ENCODE measurements around the gene ENPP7. TPM values are rescaled to one million over a fixed set of nuclear protein-coding genes. Genes with fewer than 3 reads are reported as not detected.
"Not testable (repeated sequence)": the region's sequence is repeated elsewhere in the genome, so short reads cannot be mapped to it uniquely, and the experiment has no call there.

Gene ENPP7
- total RNA-seq, 4 donors from 2014 or later: not detected

- no peak overlapping the region for H3K27ac ChIP-seq (replicated peaks in 1 of 4)
- H3K36me3 ChIP-seq: no peaks in the 10 kb centered on the region
- intact Hi-C loops (cut with DNase I): no loop called here
- no peak for DNase-seq (ENCODE audit: extremely low spot score)
- H3K27me3 ChIP-seq: peaks cover 0 to 82% (median 9%) of the 10 kb centered on the region in 4 donors
- H3K4me3 ChIP-seq: no peak overlapping the region
- no peaks in the 10 kb centered on the region for H3K4me1 ChIP-seq
- 94% methylated on average over 6 of the region's 6 CpGs for WGBS
- no peak for TF ChIP-seq CTCF (IDR thresholded peaks at IDR 0.05)
- no peak for TF ChIP-seq POLR2AphosphoS5 (IDR thresholded peaks at IDR 0.05)
- TF ChIP-seq POLR2A (IDR thresholded peaks at IDR 0.05; ENCODE audit: low read depth): no peak
- TF ChIP-seq EP300 (IDR thresholded peaks at IDR 0.05): no peak
- H3K9me3 ChIP-seq: no peaks in the 10 kb centered on the region
Measured at GRCh38 chr17:79771276-79771675, 40.5 kb downstream of the ENPP7 start.

- WGBS: 92% methylated on average over 9 of the region's 9 CpGs
- H3K9me3 ChIP-seq; H3K4me1 ChIP-seq; H3K4me3 ChIP-seq; intact Hi-C loops (cut with DNase I); DNase-seq (ENCODE audit: extremely low spot score); H3K36me3 ChIP-seq; H3K27ac ChIP-seq (replicated peaks in 1 of 4): not testable (repeated sequence)
- peaks cover 0 to 91% (median 21%) of the 10 kb centered on the region in 4 donors for H3K27me3 ChIP-seq
Measured at GRCh38 chr17:79772726-79773125, 42.0 kb downstream of the ENPP7 start.

- no peak for DNase-seq (ENCODE audit: extremely low spot score)
- peaks cover 0 to 92% (median 31%) of the 10 kb centered on the region in 4 donors for H3K27me3 ChIP-seq
- no peaks in the 10 kb centered on the region for H3K9me3 ChIP-seq
- intact Hi-C loops (cut with DNase I): no loop called here
- 87% methylated on average over 5 of the region's 8 CpGs for WGBS
- no peak overlapping the region for H3K4me3 ChIP-seq
- peaks cover 16 to 24% (median 21%) of the 10 kb centered on the region in 4 donors for H3K4me1 ChIP-seq
- TF ChIP-seq CTCF (IDR thresholded peaks at IDR 0.05): no peak
- TF ChIP-seq EP300 (IDR thresholded peaks at IDR 0.05): no peak
- no peaks in the 10 kb centered on the region for H3K36me3 ChIP-seq
- no peak overlapping the region for H3K27ac ChIP-seq (replicated peaks in 1 of 4)
Measured at GRCh38 chr17:79774561-79774975, 43.8 kb downstream of the ENPP7 start.

- DNase-seq (ENCODE audit: extremely low spot score): no peak
- Histone ChIP-seq H3K36me3 (no peaks in the 10 kb centered on the region), H3K27me3 (peaks cover 0 to 93% (median 31%) of the 10 kb centered on the region in 4 donors), H3K4me1 (peaks cover 16 to 24% (median 21%) of the 10 kb centered on the region in 4 donors), H3K27ac (replicated peaks in 1 of 4) (no peak overlapping the region), H3K9me3 (no peaks in the 10 kb centered on the region), H3K4me3 (no peak overlapping the region)
- intact Hi-C loops (cut with DNase I): no loop called here
- 77% methylated on average over 6 of the region's 6 CpGs for WGBS
- TF ChIP-seq EP300 (IDR thresholded peaks at IDR 0.05) (no peak), POLR2AphosphoS5 (IDR thresholded peaks at IDR 0.05) (no peak), POLR2A (IDR thresholded peaks at IDR 0.05; ENCODE audit: low read depth) (no peak), CTCF (IDR thresholded peaks at IDR 0.05) (no peak)
Measured at GRCh38 chr17:79775632-79776031, 44.9 kb downstream of the ENPP7 start.

GRCh38 chr17:79776376-79777119 lies 45.8 kb downstream of the ENPP7 start:
- H3K4me3 ChIP-seq: peak overlapping the region in 2 of 4 donors; percentile 55 to 58
- no peak for DNase-seq (ENCODE audit: extremely low spot score)
- WGBS: 68% methylated on average over 11 of the region's 11 CpGs

More at GRCh38 chr17:79776376-79777119, 45.8 kb downstream of the ENPP7 start:
- Histone ChIP-seq H3K27me3 (peaks cover 0 to 95% (median 31%) of the 10 kb centered on the region in 4 donors), H3K27ac (replicated peaks in 1 of 4) (peak overlapping the region in 3 of 4 donors; percentile 40 to 60 (median 59)), H3K9me3 (no peaks in the 10 kb centered on the region), H3K36me3 (no peaks in the 10 kb centered on the region), H3K4me1 (peaks cover 16 to 24% (median 21%) of the 10 kb centered on the region in 4 donors)
- intact Hi-C loops (cut with DNase I): no loop called here
- no peak for TF ChIP-seq EP300 (IDR thresholded peaks at IDR 0.05)
- TF ChIP-seq POLR2AphosphoS5 (IDR thresholded peaks at IDR 0.05): no peak
- no peak for TF ChIP-seq POLR2A (IDR thresholded peaks at IDR 0.05; ENCODE audit: low read depth)
- no peak for TF ChIP-seq CTCF (IDR thresholded peaks at IDR 0.05)
